ENCODE measurements around the gene CADPS. TPM values are rescaled to one million over a fixed set of nuclear protein-coding genes. Genes with fewer than 3 reads are reported as not detected.

Gene CADPS
- polyA plus RNA-seq, 1 of the 3 experiments (the other 2 are of a cell fraction) = 5.8 TPM

DNA sequence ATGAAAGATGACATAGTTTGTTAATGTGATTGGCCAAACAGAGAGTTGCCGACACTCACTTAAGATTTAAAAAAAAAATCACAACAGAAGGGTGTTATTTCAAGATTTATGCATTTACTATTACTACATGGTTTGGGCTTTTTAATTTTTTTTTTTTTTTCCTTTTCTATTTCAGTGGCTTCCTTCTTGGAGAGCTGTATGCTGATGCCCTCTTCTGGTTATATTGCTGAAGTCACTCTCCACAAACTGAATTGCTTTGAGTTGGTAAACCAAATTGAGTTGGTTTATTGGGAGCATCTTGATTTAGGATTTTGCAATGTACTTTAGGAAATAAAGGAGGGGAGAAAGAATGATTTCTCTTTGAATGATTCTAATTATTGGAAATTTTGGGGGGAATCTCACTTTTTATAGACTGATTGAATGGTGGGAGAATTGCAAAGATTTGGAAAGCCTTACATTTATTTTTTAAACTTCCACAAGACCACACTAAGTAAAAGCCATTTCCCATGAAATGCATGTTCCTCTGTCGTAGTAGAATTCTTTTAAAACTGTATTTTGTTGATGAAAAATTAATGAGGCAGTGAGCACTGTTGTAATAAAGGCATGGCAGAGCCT, 315.3 kb downstream of the CADPS start:
- ChIA-PET POLR2A (interaction anchor here (0.6 kb wide), 1 partner anchor 1207 kb away, joined by 3 read pairs; no protein-coding TSS in a partner anchor), CTCF (interaction anchor here (0.6 to 11.1 kb wide), 18 partner anchors 11 to 361 kb away, joined by 3 to 142 read pairs (median 4); no protein-coding TSS in a partner anchor)
- no peaks in the 10 kb centered on the region for H3K9me3 ChIP-seq
- peaks cover 0 to 10% of the 10 kb centered on the region in 2 experiments; a peak in 3 of 4 replicates for H3K4me1 ChIP-seq (ENCODE audit: control insufficient read depth in 1 of 2, insufficient read depth in 2 of 2, low read depth in 1 of 2, low read length in 1 of 2)
- H3K4me2 ChIP-seq = no peak overlapping the region
- peaks cover 10% of the 10 kb centered on the region for H3F3A ChIP-seq (replicated peaks; ENCODE audit: insufficient read depth)
- H3K27ac ChIP-seq (ENCODE audit: low read depth in 2 of 2, low read length in 1 of 2) = no peak overlapping the region
- no peaks in the 10 kb centered on the region for H4K20me1 ChIP-seq (ENCODE audit: insufficient read depth)
- H2AFZ ChIP-seq (ENCODE audit: low read depth) = no peak overlapping the region
- WGBS (ENCODE audit: low lambda C conversion rate) = 11% methylated on average over 2 of the region's 2 CpGs
- H3K9me2 ChIP-seq = no peaks in the 10 kb centered on the region
- H3K4me3 ChIP-seq (ENCODE audit: low read depth in 2 of 2, low read length in 1 of 2) = peak overlapping the region in 1 of 2 experiments; percentile 14; a peak in 1 of 4 replicates
- peak; percentile 12 for DNase-seq
- H3K27me3 ChIP-seq (ENCODE audit: insufficient read depth) = no peaks in the 10 kb centered on the region
- no peaks in the 10 kb centered on the region for H3K36me3 ChIP-seq (replicated peaks in 1 of 2; ENCODE audit: control insufficient read depth in 1 of 2, insufficient read depth in 2 of 2, low read length in 1 of 2)
- no peak for TF ChIP-seq GABPA (IDR thresholded peaks at IDR 0.05; ENCODE audit: low read depth)
- no peak for TF ChIP-seq JUND (IDR thresholded peaks at IDR 0.05)
- TF ChIP-seq, protein P1, sequence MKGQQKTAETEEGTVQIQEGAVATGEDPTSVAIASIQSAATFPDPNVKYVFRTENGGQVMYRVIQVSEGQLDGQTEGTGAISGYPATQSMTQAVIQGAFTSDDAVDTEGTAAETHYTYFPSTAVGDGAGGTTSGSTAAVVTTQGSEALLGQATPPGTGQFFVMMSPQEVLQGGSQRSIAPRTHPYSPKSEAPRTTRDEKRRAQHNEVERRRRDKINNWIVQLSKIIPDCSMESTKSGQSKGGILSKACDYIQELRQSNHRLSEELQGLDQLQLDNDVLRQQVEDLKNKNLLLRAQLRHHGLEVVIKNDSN (IDR thresholded peaks at IDR 0.05; ENCODE audit: borderline replicate concordance, low read depth) = no peak
- TF ChIP-seq SMC3 (IDR thresholded peaks at IDR 0.05; ENCODE audit: low read depth, low read length) = peak; percentile 51
- no peak for TF ChIP-seq EZH2phosphoT487 (IDR thresholded peaks at IDR 0.05; ENCODE audit: borderline replicate concordance, low read depth)
- TF ChIP-seq GATA2 (CRISPR knock-in tag; IDR thresholded peaks at IDR 0.05) = no peak
- TF ChIP-seq TCF12 (IDR thresholded peaks at IDR 0.05) = no peak
- TF ChIP-seq, protein P2, sequence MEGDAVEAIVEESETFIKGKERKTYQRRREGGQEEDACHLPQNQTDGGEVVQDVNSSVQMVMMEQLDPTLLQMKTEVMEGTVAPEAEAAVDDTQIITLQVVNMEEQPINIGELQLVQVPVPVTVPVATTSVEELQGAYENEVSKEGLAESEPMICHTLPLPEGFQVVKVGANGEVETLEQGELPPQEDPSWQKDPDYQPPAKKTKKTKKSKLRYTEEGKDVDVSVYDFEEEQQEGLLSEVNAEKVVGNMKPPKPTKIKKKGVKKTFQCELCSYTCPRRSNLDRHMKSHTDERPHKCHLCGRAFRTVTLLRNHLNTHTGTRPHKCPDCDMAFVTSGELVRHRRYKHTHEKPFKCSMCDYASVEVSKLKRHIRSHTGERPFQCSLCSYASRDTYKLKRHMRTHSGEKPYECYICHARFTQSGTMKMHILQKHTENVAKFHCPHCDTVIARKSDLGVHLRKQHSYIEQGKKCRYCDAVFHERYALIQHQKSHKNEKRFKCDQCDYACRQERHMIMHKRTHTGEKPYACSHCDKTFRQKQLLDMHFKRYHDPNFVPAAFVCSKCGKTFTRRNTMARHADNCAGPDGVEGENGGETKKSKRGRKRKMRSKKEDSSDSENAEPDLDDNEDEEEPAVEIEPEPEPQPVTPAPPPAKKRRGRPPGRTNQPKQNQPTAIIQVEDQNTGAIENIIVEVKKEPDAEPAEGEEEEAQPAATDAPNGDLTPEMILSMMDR (IDR thresholded peaks at IDR 0.05) = peak; percentile 80
- no peak for TF ChIP-seq TEAD4 (IDR thresholded peaks at IDR 0.05; ENCODE audit: borderline replicate concordance, insufficient read depth)
- peak; percentile 79 for TF ChIP-seq RAD21 (IDR thresholded peaks at IDR 0.05; ENCODE audit: low read length)
- H3K79me2 ChIP-seq (ENCODE audit: insufficient read depth) = no peaks in the 10 kb centered on the region
- no peak overlapping the region for H3K9ac ChIP-seq

DNA sequence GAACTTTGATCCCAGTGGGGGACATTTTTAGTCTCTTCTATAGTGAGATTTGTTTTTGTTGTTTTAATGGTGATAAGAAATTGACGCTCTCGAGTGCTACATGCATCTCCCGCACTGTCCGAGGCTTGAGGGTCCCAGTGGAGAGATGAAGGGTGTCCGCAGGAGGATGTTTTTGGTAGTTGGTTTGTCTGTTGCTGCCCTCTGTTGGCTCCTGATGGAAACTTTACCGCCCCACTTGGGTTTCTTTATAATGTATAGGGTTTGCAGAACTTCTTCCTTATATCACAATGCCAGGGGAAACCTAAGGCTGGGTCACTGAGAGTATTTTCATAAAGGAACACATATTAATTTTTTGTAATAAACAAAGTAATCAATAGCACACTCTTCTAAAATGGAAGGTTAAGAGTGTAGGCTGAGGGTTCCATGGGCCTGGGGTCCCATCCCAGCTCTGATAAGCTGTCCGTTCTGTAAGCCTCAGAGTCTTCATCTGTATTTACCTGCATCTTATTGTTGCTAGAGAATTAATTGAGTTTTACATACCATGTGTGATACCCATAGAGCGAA, 316.6 kb downstream of the CADPS start:
- no peaks in the 10 kb centered on the region for H3K79me2 ChIP-seq (ENCODE audit: insufficient read depth)
- TF ChIP-seq, protein P3, sequence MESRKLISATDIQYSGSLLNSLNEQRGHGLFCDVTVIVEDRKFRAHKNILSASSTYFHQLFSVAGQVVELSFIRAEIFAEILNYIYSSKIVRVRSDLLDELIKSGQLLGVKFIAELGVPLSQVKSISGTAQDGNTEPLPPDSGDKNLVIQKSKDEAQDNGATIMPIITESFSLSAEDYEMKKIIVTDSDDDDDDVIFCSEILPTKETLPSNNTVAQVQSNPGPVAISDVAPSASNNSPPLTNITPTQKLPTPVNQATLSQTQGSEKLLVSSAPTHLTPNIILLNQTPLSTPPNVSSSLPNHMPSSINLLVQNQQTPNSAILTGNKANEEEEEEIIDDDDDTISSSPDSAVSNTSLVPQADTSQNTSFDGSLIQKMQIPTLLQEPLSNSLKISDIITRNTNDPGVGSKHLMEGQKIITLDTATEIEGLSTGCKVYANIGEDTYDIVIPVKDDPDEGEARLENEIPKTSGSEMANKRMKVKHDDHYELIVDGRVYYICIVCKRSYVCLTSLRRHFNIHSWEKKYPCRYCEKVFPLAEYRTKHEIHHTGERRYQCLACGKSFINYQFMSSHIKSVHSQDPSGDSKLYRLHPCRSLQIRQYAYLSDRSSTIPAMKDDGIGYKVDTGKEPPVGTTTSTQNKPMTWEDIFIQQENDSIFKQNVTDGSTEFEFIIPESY (IDR thresholded peaks at IDR 0.05; ENCODE audit: borderline replicate concordance, low read depth) = no peak
- peak; percentile 82 for TF ChIP-seq RAD21 (IDR thresholded peaks at IDR 0.05; ENCODE audit: low read length)
- TF ChIP-seq, protein P4, sequence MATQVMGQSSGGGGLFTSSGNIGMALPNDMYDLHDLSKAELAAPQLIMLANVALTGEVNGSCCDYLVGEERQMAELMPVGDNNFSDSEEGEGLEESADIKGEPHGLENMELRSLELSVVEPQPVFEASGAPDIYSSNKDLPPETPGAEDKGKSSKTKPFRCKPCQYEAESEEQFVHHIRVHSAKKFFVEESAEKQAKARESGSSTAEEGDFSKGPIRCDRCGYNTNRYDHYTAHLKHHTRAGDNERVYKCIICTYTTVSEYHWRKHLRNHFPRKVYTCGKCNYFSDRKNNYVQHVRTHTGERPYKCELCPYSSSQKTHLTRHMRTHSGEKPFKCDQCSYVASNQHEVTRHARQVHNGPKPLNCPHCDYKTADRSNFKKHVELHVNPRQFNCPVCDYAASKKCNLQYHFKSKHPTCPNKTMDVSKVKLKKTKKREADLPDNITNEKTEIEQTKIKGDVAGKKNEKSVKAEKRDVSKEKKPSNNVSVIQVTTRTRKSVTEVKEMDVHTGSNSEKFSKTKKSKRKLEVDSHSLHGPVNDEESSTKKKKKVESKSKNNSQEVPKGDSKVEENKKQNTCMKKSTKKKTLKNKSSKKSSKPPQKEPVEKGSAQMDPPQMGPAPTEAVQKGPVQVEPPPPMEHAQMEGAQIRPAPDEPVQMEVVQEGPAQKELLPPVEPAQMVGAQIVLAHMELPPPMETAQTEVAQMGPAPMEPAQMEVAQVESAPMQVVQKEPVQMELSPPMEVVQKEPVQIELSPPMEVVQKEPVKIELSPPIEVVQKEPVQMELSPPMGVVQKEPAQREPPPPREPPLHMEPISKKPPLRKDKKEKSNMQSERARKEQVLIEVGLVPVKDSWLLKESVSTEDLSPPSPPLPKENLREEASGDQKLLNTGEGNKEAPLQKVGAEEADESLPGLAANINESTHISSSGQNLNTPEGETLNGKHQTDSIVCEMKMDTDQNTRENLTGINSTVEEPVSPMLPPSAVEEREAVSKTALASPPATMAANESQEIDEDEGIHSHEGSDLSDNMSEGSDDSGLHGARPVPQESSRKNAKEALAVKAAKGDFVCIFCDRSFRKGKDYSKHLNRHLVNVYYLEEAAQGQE (IDR thresholded peaks at IDR 0.05; ENCODE audit: low read depth, low read length) = no peak
- no peak for TF ChIP-seq TCF12 (IDR thresholded peaks at IDR 0.05)
- no peak for TF ChIP-seq GATA2 (CRISPR knock-in tag; IDR thresholded peaks at IDR 0.05)
- TF ChIP-seq, protein P2 (IDR thresholded peaks at IDR 0.05) = peak; percentile 69
- peak; percentile 50; the same call in 1 of the 2 replicates for TF ChIP-seq SMC3 (IDR thresholded peaks at IDR 0.05; ENCODE audit: low read depth, low read length)
- no peak overlapping the region for H3K4me2 ChIP-seq

More for the DNA sequence above, 316.6 kb downstream of the CADPS start:
- Histone ChIP-seq H3K27me3 (ENCODE audit: insufficient read depth) (no peaks in the 10 kb centered on the region), H3K4me3 (ENCODE audit: low read depth in 2 of 2, low read length in 1 of 2) (no peak overlapping the region; a peak in 1 of 4 replicates), H3K9me2 (no peaks in the 10 kb centered on the region), H4K20me1 (ENCODE audit: insufficient read depth) (no peaks in the 10 kb centered on the region), H3K4me1 (ENCODE audit: control insufficient read depth in 1 of 2, insufficient read depth in 2 of 2, low read depth in 1 of 2, low read length in 1 of 2) (peaks cover 0 to 10% of the 10 kb centered on the region in 2 experiments; a peak in 3 of 4 replicates), H3K9ac (no peak overlapping the region), H3K9me3 (no peaks in the 10 kb centered on the region), H2AFZ (ENCODE audit: low read depth) (no peak overlapping the region), H3K27ac (ENCODE audit: low read depth in 2 of 2, low read length in 1 of 2) (no peak overlapping the region), H3K36me3 (replicated peaks in 1 of 2; ENCODE audit: control insufficient read depth in 1 of 2, insufficient read depth in 2 of 2, low read length in 1 of 2) (no peaks in the 10 kb centered on the region), H3F3A (replicated peaks; ENCODE audit: insufficient read depth) (peaks cover 10% of the 10 kb centered on the region)
- CTCF ChIA-PET = interaction anchor here (0.6 to 11.1 kb wide), 32 partner anchors 9 to 369 kb away, joined by 3 to 142 read pairs (median 4); partner anchors contain the start of gene FEZF2
- WGBS (ENCODE audit: low lambda C conversion rate) = 54% methylated on average over 8 of the region's 8 CpGs
- DNase-seq = peak; percentile 53
- POLR2A ChIA-PET = no interaction called here

Measured in SK-N-SH (cell line).